ENCODE measurements around the gene ZBTB45. TPM values are rescaled to one million over a fixed set of nuclear protein-coding genes. Genes with fewer than 3 reads are reported as not detected.
A peak's percentile ranks its signal among the peaks of the same experiment; 100 is the strongest.

The ZBTB45 gene
- total RNA-seq, 2 experiments from 2014 or later = 5.7 to 6.3 TPM

DNA sequence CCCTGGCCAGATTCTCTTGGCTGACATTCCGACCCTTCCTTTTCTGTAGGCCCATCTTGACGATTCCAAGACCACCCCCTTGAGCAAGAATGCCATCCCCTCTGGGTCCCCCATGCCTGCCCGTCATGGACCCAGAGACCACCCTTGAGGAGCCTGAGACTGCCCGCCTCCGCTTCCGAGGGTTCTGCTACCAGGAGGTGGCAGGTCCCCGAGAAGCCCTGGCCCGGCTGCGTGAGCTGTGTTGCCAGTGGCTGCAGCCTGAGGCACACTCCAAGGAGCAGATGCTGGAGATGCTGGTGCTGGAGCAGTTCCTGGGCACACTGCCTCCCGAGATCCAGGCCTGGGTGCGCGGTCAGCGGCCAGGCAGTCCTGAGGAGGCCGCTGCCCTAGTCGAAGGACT, 42.5 kb downstream of the ZBTB45 start:
- Histone ChIP-seq H3K27ac (ENCODE audit: low read depth in 1 of 2, low read length in 2 of 2) (no peak overlapping the region), H3K9me3 (ENCODE audit: control insufficient read depth in 1 of 2, insufficient read depth in 1 of 2, low read length in 2 of 2) (no peaks in the 10 kb centered on the region), H3K27me3 (ENCODE audit: control insufficient read depth in 1 of 2, insufficient read depth in 2 of 2, low read length in 2 of 2) (no peaks in the 10 kb centered on the region), H3K4me3 (ENCODE audit: low read length) (no peak overlapping the region), H3K4me1 (ENCODE audit: insufficient read depth, low read length) (peaks cover 22% of the 10 kb centered on the region), H3K36me3 (ENCODE audit: insufficient read depth, low read length) (peaks cover 16% of the 10 kb centered on the region)
- Mint-ChIP-seq H3K27ac (peak overlapping the region; percentile 95), H3K4me3 (peak overlapping the region; percentile 90), H3K27me3 (no peaks in the 10 kb centered on the region), H3K36me3 (ENCODE audit: low read depth) (peaks cover 19% of the 10 kb centered on the region), H3K9me3 (no peaks in the 10 kb centered on the region), H3K4me1 (ENCODE audit: low read depth) (peaks cover 23% of the 10 kb centered on the region)
- ATAC-seq (ENCODE audit: poor library complexity) = no peak
- TF ChIP-seq, protein P1, sequence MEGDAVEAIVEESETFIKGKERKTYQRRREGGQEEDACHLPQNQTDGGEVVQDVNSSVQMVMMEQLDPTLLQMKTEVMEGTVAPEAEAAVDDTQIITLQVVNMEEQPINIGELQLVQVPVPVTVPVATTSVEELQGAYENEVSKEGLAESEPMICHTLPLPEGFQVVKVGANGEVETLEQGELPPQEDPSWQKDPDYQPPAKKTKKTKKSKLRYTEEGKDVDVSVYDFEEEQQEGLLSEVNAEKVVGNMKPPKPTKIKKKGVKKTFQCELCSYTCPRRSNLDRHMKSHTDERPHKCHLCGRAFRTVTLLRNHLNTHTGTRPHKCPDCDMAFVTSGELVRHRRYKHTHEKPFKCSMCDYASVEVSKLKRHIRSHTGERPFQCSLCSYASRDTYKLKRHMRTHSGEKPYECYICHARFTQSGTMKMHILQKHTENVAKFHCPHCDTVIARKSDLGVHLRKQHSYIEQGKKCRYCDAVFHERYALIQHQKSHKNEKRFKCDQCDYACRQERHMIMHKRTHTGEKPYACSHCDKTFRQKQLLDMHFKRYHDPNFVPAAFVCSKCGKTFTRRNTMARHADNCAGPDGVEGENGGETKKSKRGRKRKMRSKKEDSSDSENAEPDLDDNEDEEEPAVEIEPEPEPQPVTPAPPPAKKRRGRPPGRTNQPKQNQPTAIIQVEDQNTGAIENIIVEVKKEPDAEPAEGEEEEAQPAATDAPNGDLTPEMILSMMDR (IDR thresholded peaks at IDR 0.05) = no peak
- no peak for DNase-seq
- intact Hi-C loops (cut with DNase I, micrococcal nuclease) = loop anchor here (2.0 to 5.0 kb wide), 5 partner anchors 22 to 150 kb away; partner anchors contain the start of genes ZNF132 (in 1 of the 2), ZNF584 (in 1 of the 2), ZNF837 (in 1 of the 2) and ZSCAN22 (in 1 of the 2)
- CTCF ChIA-PET = no interaction called here
- POLR2A ChIA-PET = no interaction called here

DNA sequence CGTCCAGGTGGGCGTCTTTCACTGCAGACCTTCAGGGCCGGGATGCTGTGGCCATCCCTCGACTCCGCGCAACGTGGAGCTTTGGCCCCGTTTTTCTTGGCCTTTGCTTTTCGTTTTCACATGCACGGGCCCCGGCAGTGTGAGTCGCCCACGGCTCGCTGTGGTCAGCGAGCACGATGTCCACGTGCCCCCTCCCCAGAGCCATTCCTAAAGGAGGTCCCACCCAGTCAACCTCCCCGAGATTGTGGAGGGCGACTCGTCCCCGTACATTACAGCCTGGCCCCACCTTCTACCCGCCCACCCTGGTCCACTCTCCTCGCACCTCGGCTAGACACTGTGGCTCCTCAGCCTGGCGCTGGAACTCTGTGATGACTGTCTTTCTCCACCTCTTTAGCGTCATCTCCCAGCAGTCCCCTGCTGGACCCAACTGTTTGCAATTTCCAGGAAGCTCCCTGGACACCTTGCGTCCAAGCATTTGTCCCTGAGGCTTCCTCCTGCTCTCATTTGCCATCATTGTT, 43.1 kb downstream of the ZBTB45 start:
- ChIA-PET CTCF (no interaction called here), POLR2A (interaction anchor here (1.0 kb wide), 1 partner anchor 67 kb away, joined by 3 read pairs; the partner anchor contains the start of gene TRIM28)
- Histone ChIP-seq H3K36me3 (ENCODE audit: insufficient read depth, low read length) (peaks cover 20% of the 10 kb centered on the region), H3K27ac (ENCODE audit: low read depth in 1 of 2, low read length in 2 of 2) (peak overlapping the region; percentile 76 to 95), H3K27me3 (ENCODE audit: control insufficient read depth in 1 of 2, insufficient read depth in 2 of 2, low read length in 2 of 2) (no peaks in the 10 kb centered on the region), H3K4me1 (ENCODE audit: insufficient read depth, low read length) (peaks cover 22% of the 10 kb centered on the region), H3K9me3 (ENCODE audit: control insufficient read depth in 1 of 2, insufficient read depth in 1 of 2, low read length in 2 of 2) (no peaks in the 10 kb centered on the region), H3K4me3 (ENCODE audit: low read length) (peak overlapping the region; percentile 87)
- no peak for DNase-seq
- H3K27me3 Mint-ChIP-seq = no peaks in the 10 kb centered on the region
- TF ChIP-seq, protein P1 (IDR thresholded peaks at IDR 0.05) = no peak
- intact Hi-C loops (cut with DNase I, micrococcal nuclease) = loop anchor here (1.0 to 5.0 kb wide), 6 partner anchors 22 to 149 kb away; partner anchors contain the start of genes ZNF132 (in 2 of the 2), ZNF584 (in 1 of the 2), ZNF837 (in 1 of the 2) and ZSCAN22 (in 1 of the 2)
- peaks cover 21% of the 10 kb centered on the region for H3K36me3 Mint-ChIP-seq (ENCODE audit: low read depth)
- H3K9me3 Mint-ChIP-seq = no peaks in the 10 kb centered on the region
- no peak for ATAC-seq (ENCODE audit: poor library complexity)
- H3K27ac Mint-ChIP-seq = peak overlapping the region; percentile 95
- H3K4me3 Mint-ChIP-seq = peak overlapping the region; percentile 90
- H3K4me1 Mint-ChIP-seq (ENCODE audit: low read depth) = peaks cover 23% of the 10 kb centered on the region

DNA sequence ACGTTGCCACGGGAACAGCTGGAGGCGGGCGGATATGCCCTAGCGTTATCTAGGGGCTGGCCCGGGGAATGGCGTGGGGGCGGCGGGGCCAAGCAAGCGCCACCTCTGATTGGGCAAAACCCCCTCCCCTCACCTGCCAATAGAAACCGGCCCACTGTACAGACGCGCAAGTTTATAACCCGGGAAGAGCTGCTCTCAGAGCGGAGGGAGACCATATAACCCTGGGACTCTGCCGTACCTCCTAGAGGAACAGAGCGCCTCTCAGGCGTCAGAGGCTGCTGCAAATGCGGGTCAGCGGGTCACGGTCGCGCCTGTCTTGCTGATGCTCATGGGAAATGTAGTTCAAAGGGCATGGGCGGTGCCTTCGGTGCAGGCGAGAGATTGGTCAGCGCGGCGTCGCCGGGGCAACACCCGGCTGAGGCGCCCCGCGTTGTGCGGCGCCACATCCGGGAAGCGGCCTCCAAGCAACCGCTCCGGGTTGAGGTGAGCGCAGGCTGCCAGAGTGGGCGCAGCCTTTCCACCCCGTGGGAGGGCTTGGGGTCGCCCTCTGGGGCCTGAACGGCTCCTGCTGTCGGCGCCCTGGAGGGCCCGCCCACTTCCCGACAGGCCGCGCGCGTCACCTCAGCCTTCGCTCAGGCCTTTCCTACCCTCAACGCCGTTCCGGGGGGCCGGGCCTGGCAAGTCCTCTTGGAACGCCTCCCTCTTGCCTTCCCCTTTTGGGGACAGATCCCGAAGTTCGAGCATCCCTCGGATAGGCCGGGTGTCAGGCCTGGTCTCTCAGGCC, 43.7 kb downstream of the ZBTB45 start, which contains the start of gene ZNF446:
TSS of gene ZNF446 (plus strand) at position 639 of the 784 bp plus-strand sequence. CDS start 867 bp downstream, outside the sequence.
- ChIA-PET CTCF (interaction anchor here (0.6 to 1.2 kb wide), 2 partner anchors 38 to 44 kb away, joined by 3 to 5 read pairs; partner anchors contain the start of gene ZBTB45), POLR2A (interaction anchor here (0.7 to 1.6 kb wide), 10 partner anchors 9 to 767 kb away, joined by 3 to 5 read pairs (median 4); partner anchors contain the start of genes TRIM28, ZBTB45, ZNF132 and ZNF154)
- Mint-ChIP-seq H3K36me3 (ENCODE audit: low read depth) (peaks cover 21% of the 10 kb centered on the region), H3K4me1 (ENCODE audit: low read depth) (peaks cover 23% of the 10 kb centered on the region), H3K27me3 (no peaks in the 10 kb centered on the region), H3K27ac (peak within 1 kb of the TSS; percentile 95), H3K9me3 (no peaks in the 10 kb centered on the region), H3K4me3 (peak within 1 kb of the TSS; percentile 90)
- peak; percentile 82 for ATAC-seq (ENCODE audit: poor library complexity)
- H3K27me3 ChIP-seq (ENCODE audit: control insufficient read depth in 1 of 2, insufficient read depth in 2 of 2, low read length in 2 of 2) = no peaks in the 10 kb centered on the region
- H3K9me3 ChIP-seq (ENCODE audit: control insufficient read depth in 1 of 2, insufficient read depth in 1 of 2, low read length in 2 of 2) = no peaks in the 10 kb centered on the region
- peak; percentile 90 to 99 (median 94) for DNase-seq
- TF ChIP-seq, protein P1 (IDR thresholded peaks at IDR 0.05) = no peak
- peaks cover 22% of the 10 kb centered on the region for H3K4me1 ChIP-seq (ENCODE audit: insufficient read depth, low read length)
- peak within 1 kb of the TSS; percentile 76 to 95 for H3K27ac ChIP-seq (ENCODE audit: low read depth in 1 of 2, low read length in 2 of 2)
- intact Hi-C loops (cut with DNase I, micrococcal nuclease) = loop anchor here (1.0 to 5.0 kb wide), 8 partner anchors 10 to 149 kb away; partner anchors contain the start of genes ZNF132 (in 2 of the 2), ZBTB45 (in 1 of the 2), ZNF584 (in 1 of the 2) and ZNF837 (in 1 of the 2)
- H3K4me3 ChIP-seq (ENCODE audit: low read length) = peak within 1 kb of the TSS; percentile 87
- peaks cover 22% of the 10 kb centered on the region for H3K36me3 ChIP-seq (ENCODE audit: insufficient read depth, low read length)
